BJ (cell line): ENCODE measurements around the gene CRIM1. TPM values are rescaled to one million over a fixed set of nuclear protein-coding genes. Genes with fewer than 3 reads are reported as not detected.

Experiments used
- CTCF ChIA-PET: fragments of 350-600 bp; formaldehyde crosslinking; extraction: SDS; loops from one replicate; lab custom pipeline; 2021; ENCODE audit warnings: antibody characterized with exemption, inconsistent platforms; lab: Yijun Ruan, JAX
- POLR2A ChIA-PET: fragments of 300-600 bp; sonication (Branson Sonifier 250); formaldehyde crosslinking; extraction: SDS; loops from one replicate; lab custom pipeline; 2021; ENCODE audit warnings: antibody characterized with exemption; lab: Charles Lee
- DNase-seq: peaks from one replicate; pipeline ENCODE4 v3.0.0-alpha.2; 2011; ENCODE audit warnings: low read depth
- H3K27me3 ChIP-seq: 2 replicates; pipeline ENCODE4 v1.6.0; 2011; ENCODE audit warnings: low read length; ENCODE audit not compliant: control insufficient read depth, insufficient read depth
- H3K36me3 ChIP-seq: 2 replicates; pipeline ENCODE4 v1.5.1; 2011; ENCODE audit warnings: low read length; ENCODE audit not compliant: control insufficient read depth, insufficient read depth
- H3K4me3 ChIP-seq: 2 replicates; pipeline ENCODE4 v1.5.1; 2011; ENCODE audit warnings: low read depth, mild to moderate bottlenecking, control low read depth, low read length
- polyA plus RNA-seq: library from polyadenylated mRNA; depleted of rRNA; stranded (reverse); fragments of >200 nt; gene quantifications from 2 replicates; pipeline ENCODE4 v1.2.3, GENCODE V29; 2011
- TF ChIP-seq, protein P1 (sequence below): IDR thresholded peaks from 2 replicates; pipeline ENCODE4 v1.5.1; 2011; ENCODE audit warnings: low read depth, mild to moderate bottlenecking, control low read depth, inconsistent platforms, low read length, moderate library complexity; ENCODE audit not compliant: insufficient read depth

The CRIM1 gene
- polyA plus RNA-seq, 1 experiment: 729 TPM

DNA sequence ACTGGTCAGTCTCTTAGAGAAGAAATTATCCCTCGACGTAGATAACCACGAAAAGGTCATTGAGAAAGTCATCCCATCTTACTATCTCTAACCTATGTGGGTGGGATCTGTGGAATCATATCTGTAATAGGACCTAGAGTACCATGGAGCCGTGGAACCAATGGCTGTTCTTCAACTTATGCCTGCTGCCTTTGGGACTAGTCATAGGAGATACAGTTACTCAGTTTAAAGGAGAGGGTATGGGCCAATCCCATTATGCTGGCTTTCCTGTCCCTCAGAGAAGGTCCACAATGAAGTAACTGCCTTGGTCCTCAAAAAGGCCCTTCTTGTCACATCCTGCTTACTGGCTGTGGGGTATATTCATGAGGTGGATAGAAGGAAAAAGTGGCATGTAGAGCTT lies 164.9 kb downstream of the CRIM1 start:
- Histone ChIP-seq H3K4me3 (no peak overlapping the region), H3K27me3 (no peaks in the 10 kb centered on the region), H3K36me3 (peaks cover 37% of the 10 kb centered on the region)
- DNase-seq: no peak
- CTCF ChIA-PET: interaction anchor here (1.1 to 2.0 kb wide), 2 partner anchors 13 to 144 kb away, joined by 3 to 8 read pairs; no protein-coding TSS in a partner anchor
- POLR2A ChIA-PET: no interaction called here
- TF ChIP-seq, protein P1, sequence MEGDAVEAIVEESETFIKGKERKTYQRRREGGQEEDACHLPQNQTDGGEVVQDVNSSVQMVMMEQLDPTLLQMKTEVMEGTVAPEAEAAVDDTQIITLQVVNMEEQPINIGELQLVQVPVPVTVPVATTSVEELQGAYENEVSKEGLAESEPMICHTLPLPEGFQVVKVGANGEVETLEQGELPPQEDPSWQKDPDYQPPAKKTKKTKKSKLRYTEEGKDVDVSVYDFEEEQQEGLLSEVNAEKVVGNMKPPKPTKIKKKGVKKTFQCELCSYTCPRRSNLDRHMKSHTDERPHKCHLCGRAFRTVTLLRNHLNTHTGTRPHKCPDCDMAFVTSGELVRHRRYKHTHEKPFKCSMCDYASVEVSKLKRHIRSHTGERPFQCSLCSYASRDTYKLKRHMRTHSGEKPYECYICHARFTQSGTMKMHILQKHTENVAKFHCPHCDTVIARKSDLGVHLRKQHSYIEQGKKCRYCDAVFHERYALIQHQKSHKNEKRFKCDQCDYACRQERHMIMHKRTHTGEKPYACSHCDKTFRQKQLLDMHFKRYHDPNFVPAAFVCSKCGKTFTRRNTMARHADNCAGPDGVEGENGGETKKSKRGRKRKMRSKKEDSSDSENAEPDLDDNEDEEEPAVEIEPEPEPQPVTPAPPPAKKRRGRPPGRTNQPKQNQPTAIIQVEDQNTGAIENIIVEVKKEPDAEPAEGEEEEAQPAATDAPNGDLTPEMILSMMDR: no peak

DNA sequence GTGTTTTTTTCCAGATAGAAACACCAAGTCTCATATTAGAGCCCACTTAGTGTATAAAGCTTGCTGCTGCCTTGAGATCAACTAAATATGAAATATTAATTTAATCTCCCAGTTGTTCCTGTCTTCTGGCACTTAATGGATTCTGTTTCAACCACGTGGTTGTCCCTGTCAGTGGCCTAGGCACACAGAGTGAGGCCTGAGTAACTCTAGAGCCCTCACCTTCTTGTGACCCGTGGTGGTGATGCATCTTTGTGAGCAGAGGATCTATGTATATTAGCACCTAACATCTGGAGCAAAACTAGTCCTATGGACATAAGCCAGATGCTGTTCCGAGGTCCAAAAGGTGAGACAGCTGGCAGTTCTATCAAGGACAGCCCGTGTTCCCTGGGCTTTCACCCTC lies 167.6 kb downstream of the CRIM1 start:
- Histone ChIP-seq H3K4me3 (no peak overlapping the region), H3K27me3 (no peaks in the 10 kb centered on the region), H3K36me3 (peaks cover 28% of the 10 kb centered on the region)
- CTCF ChIA-PET: interaction anchor here (3.7 kb wide), 1 partner anchor 141 kb away, joined by 12 read pairs; no protein-coding TSS in a partner anchor
- POLR2A ChIA-PET: no interaction called here
- TF ChIP-seq, protein P1: no peak
- DNase-seq: no peak

DNA sequence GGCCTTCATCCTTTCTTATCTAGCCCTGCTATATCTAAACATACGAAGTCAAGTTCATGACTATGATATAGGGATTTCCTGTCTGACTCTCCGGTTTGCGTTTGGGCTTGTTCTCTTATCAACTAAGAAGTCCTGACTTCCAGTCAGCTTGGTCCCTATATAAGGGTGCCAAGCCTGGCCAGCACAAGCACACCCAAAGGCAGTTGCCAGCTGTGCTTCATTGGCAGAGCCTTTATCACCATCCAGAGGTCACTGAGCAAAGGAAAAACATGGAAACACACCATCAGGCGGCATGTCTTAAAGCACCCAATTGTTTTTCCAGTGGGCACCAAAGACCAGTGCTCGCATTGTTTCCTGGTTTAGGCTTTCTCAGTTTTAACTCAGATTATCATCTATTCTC lies 169.7 kb downstream of the CRIM1 start:
- CTCF ChIA-PET: interaction anchor here (3.7 kb wide), 1 partner anchor 139 kb away, joined by 12 read pairs; no protein-coding TSS in a partner anchor
- DNase-seq: no peak
- POLR2A ChIA-PET: no interaction called here
- H3K4me3 ChIP-seq: no peak overlapping the region
- TF ChIP-seq, protein P1: no peak
- no peaks in the 10 kb centered on the region for H3K27me3 ChIP-seq
- peaks cover 20% of the 10 kb centered on the region for H3K36me3 ChIP-seq

DNA sequence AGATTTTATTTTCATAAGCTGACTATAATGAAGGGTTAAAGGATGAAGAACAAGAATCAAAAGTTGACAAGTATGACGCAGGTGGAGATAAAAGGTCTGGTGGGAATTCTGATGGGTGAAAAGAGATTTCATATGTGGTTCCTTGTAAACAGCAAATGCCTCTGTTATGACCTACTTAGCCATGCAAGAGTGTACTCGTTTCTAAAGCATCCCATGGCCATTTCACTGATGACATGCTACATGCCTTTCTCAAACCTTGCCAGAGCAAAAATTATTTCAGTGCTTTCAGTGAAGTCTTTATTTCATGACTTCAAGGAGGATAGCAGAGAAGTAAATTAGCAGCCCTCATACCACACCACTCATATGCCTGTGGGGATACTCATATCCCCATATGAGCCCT lies 170.6 kb downstream of the CRIM1 start:
- Histone ChIP-seq H3K27me3 (no peaks in the 10 kb centered on the region), H3K4me3 (no peak overlapping the region), H3K36me3 (peaks cover 14% of the 10 kb centered on the region)
- ChIA-PET CTCF (no interaction called here), POLR2A (no interaction called here)
- TF ChIP-seq, protein P1: no peak
- DNase-seq: no peak

DNA sequence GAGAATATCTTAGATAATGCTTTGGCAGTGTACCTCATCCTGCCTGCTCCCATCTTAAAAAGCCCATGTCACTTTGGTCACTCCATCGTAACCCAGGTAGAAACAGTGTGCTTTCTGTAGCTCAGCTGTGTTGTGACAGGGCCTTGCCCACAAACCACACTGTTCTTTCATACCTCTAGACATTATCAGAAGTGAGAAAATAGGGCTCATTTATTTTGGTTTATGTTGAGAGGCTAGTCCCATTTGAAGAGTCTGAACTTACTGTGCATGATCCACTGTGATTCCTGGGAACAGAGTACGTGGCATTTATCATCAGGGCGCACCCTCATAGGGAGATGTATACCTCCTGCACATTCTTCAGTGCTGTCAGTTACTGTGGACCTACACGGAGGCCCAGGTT lies 172.7 kb downstream of the CRIM1 start:
- no peak overlapping the region for H3K4me3 ChIP-seq
- TF ChIP-seq, protein P1: no peak
- POLR2A ChIA-PET: no interaction called here
- no peaks in the 10 kb centered on the region for H3K27me3 ChIP-seq
- no peak for DNase-seq
- CTCF ChIA-PET: interaction anchor here (0.8 to 1.2 kb wide), 4 partner anchors 21 to 176 kb away, joined by 3 read pairs; no protein-coding TSS in a partner anchor
- peaks cover 15% of the 10 kb centered on the region for H3K36me3 ChIP-seq
